Islet of Langerhans (tissue), 1 donor: ENCODE measurements around the gene SH3RF3.

Source experiments
- FAIRE-seq: peaks from one replicate; lab custom pipeline; 2011; peaks lifted over from hg19 to GRCh38; lab: Jason Lieb, UNC

SH3RF3 gene

GRCh38 chr2:109438146-109438545 lies 309.1 kb downstream of the SH3RF3 start:
- no peak for FAIRE-seq

GRCh38 chr2:109438773-109439389 lies 309.9 kb downstream of the SH3RF3 start:
- FAIRE-seq = no peak

- no peak for FAIRE-seq
These were observed 310.4 kb downstream of the SH3RF3 start for GRCh38 chr2:109439390-109439786.

GRCh38 chr2:109439986-109440385 lies 311.0 kb downstream of the SH3RF3 start:
- no peak for FAIRE-seq

- no peak for FAIRE-seq
These were observed 311.6 kb downstream of the SH3RF3 start for GRCh38 chr2:109440499-109441156.

DNA sequence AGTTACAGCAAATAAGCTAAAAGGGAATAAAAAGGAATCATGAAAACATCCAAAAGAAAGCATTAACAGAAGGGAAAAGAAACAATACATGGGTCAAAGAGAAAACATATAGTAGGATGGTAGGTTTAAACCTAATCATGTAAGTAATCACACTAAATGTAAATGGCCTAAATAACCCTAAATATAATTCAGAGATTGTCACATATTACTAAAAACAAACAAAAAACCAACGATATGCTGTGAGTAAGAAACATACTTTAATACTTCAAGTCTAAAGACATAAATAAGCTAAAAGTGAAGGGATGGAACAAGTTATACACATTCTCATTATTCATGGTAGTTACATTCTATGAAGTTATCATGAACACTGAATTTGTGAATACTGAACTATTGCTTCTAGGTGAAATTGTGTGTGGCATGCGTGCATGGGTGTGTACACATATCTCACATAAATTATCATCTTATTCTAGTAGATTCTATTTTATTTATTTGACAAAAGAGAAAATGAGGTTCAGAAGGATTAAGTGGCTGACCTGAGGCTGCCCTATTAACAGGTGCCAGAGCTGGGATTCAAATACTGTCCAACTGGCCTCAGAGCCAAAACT lies 313.8 kb downstream of the SH3RF3 start:
- no peak for FAIRE-seq

DNA sequence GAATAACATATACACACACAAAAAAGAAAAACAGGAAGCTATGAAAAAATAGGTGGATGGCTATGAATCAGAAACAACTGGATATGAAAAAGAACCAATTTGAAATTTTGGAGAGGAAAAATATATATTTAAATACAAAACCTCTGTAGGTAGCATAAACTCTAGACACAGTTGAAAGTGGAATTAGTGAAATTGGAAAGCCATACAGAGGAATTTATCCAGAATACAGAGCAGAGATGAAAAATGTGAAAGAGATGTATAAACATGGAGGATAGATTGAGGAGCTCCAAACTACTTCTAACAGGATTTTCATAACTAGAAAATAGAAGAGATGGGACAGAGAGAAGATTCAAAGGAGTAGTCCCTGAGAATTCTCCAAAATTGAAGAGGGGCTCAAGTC lies 315.9 kb downstream of the SH3RF3 start:
- no peak for FAIRE-seq

DNA sequence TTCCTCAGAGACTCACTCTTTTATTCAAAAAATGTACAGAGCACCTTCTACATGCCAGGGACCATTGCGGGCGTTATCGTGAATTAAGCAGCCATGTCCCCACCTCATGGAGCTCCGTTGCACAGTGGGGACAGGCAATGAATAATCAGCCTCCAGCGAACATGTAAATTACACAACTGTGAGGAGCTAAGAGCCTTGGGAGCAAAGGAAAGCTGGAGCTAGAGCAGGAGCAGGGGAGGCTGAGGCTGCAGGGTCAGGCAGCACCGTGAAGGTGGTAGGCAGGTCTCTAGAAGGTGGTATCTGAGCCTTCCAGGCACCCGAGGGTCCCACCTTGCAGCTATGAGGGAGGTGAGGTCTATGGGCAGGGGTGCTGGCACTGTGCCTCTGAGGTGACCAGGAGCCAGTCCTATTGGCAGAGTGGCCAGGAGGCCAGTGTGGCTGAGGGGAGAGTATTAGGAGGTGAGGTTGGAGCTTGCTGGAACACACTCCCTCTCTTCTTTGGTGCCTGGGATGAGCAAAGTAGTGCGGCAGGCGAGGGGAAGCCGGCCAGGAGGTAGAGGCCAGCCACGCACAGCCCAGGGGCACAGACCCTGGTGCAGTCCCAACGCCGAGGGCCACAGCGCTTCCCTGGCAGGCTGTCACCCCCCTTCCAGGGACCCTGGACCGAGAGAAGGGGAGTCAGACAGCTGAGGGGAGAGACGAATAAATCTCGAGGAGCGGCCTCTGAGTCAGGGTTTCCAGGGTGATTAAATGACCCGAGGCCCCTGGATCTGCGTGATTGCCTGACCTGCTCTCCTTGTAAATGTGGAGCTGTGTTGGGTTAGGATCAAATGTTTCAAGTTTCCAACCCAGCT lies 317.5 kb downstream of the SH3RF3 start:
- FAIRE-seq = no peak

- no peak for FAIRE-seq
These were observed 318.3 kb downstream of the SH3RF3 start for GRCh38 chr2:109447251-109447661.

DNA sequence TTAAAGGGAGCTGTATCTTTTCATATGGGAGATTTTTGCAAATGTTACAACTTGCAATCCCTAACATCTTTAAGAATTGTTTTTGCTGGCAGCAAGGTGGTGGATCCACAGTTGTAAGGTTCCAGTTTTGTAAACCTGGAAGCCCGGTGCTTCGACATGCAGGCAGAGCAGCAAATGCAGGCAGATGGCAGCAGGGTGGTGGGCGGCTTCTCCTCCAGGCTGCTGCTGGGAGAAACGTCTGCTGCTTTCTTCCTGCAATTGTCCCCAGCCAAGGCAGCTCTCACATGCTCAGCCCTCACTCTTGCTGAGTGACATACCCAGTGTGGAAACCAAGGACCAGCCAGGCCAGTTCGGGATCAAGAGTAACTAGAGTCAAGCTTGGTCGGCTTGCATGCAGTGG lies 318.8 kb downstream of the SH3RF3 start:
- no peak for FAIRE-seq

GRCh38 chr2:109448207-109448606 lies 319.2 kb downstream of the SH3RF3 start:
- FAIRE-seq = no peak

- no peak for FAIRE-seq
These were observed 320.2 kb downstream of the SH3RF3 start for GRCh38 chr2:109448946-109449788.

DNA sequence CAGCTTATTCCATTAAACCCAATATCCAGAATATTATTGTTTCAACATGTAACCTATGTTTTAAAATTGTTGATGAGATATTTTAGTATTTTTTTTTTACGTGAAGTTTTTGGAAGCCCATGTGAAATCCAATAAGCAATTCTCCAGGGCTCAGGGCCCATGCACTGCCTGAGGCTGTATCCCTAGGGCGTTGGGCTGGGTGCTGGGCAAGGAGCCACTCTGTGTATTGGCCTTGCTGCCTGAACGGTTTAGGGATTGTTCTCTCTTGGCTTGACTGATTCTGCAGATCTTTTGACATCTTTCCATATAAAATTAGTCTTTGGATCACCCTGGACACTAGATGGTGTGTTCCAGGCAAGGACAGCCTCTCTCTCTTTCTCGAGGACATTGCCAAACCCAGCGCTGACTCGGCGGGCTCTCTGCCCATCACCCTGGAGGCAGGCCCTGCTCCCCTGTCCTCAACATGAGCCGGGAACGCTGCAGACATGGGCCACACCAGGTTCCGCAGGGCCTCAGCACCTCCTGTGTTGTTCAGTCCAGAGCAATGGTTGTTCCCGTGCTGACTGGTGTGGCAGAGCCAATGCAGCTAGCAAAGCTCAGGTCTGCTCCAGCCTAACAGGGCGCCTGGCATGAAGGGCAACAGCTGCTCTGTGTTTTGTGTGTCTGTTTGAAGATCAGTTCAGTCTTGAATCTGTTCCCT lies 321.7 kb downstream of the SH3RF3 start:
- no peak for FAIRE-seq

GRCh38 chr2:109451671-109452070 lies 322.7 kb downstream of the SH3RF3 start:
- no peak for FAIRE-seq

GRCh38 chr2:109452318-109453305 lies 323.6 kb downstream of the SH3RF3 start:
- FAIRE-seq = no peak

- no peak for FAIRE-seq
These were observed 324.5 kb downstream of the SH3RF3 start for GRCh38 chr2:109453371-109453995.

DNA sequence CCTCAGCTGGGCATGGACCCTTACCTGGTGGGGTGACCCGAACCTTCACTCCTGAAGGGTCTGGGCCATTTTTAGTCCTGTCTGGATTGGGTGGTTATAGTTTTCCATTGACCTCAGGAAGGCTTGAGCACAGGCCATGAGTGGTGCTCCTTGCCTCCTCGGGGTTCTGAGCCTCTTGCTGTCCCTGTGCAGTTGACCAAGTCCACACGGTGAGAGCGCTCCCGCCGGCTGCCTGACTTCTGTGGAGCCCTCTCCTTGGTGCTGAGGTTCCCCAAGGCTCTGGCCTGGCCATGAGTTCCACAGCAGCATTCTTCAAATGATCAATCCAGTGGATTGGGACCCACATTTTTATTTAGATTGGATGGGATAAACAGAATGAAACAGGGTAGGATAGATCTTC lies 325.3 kb downstream of the SH3RF3 start:
- no peak for FAIRE-seq

DNA sequence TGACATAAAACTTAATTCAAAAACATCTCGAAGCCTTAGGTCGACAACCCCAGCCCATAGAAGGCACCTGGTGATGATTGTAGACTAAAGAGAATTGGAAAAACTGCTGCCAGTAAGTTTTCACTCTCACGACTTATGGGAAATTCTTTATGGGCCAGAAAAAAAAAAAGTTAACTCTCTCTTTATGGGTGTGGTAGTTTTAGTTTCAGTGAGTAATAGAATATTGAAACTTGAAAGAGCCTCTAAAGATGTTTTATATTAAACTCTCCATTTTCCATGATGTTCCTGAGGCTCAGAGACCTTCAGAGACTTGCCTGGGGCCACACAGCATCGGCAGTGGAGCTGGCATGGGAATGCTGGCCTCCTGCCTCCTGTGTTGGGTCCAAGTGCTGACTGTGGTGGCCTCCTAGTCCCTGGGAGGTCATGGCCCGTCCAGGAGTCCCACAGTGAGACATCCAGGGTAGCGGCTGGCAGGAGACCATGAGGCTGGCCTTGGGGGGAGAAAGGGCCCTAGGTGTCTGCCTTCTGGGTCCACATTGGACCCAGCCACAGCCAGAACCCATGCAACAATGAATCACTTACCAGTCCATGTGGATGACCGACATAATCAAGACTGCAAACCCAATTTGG lies 325.9 kb downstream of the SH3RF3 start:
- FAIRE-seq = no peak
